OCI-LY1 (cell line): ENCODE results near the gene SDC4.

Experiments used
- H2AFZ ChIP-seq: fragments of 200-600 bp; sonication (generic), shearing (Covaris generic); 2 replicates; pipeline ENCODE4 v1.6.0; 2014; ENCODE audit warnings: antibody characterized with exemption, mild to moderate bottlenecking, low read length
- H3F3A ChIP-seq: fragments of 200-600 bp; sonication (generic), shearing (Covaris generic); 2 replicates; pipeline ENCODE4 v1.6.0; 2014; ENCODE audit warnings: mild to moderate bottlenecking, antibody characterized with exemption, low read length, moderate library complexity; ENCODE audit not compliant: insufficient read depth
- H3K27ac ChIP-seq: fragments of 200-600 bp; sonication (generic); 2 replicates; pipeline ENCODE4 v1.5.1; 2014; ENCODE audit warnings: low read length, mixed run types, mild to moderate bottlenecking, low read depth; ENCODE audit not compliant: poor library complexity, severe bottlenecking
- H3K27me3 ChIP-seq: fragments of 200-600 bp; sonication (generic); 2 replicates; pipeline ENCODE4 v1.6.0; 2014; ENCODE audit warnings: antibody characterized with exemption, mild to moderate bottlenecking, low read length, moderate library complexity; ENCODE audit not compliant: insufficient read depth
- H3K36me3 ChIP-seq: fragments of 200-600 bp; sonication (generic); 2 replicates; pipeline ENCODE4 v1.6.1; 2014; ENCODE audit warnings: mild to moderate bottlenecking, antibody characterized with exemption, low read length, moderate library complexity, mixed read lengths; ENCODE audit not compliant: insufficient read depth
- H3K4me1 ChIP-seq: fragments of 200-600 bp; sonication (generic); 2 replicates; pipeline ENCODE4 v1.5.1; 2014; ENCODE audit warnings: mild to moderate bottlenecking, low read length, moderate library complexity; ENCODE audit not compliant: insufficient read depth, severe bottlenecking
- H3K4me2 ChIP-seq: fragments of 200-600 bp; sonication (generic), shearing (Covaris generic); 2 replicates; pipeline ENCODE4 v1.6.1; 2014; ENCODE audit warnings: low read length
- H3K4me3 ChIP-seq: fragments of 200-600 bp; sonication (generic); 2 replicates; pipeline ENCODE4 v1.5.1; 2014; ENCODE audit warnings: low read length, low read depth, mild to moderate bottlenecking, mixed read lengths; ENCODE audit not compliant: poor library complexity, severe bottlenecking
- H3K79me2 ChIP-seq: fragments of 200-600 bp; shearing (Covaris generic); 2 replicates; pipeline ENCODE4 v1.6.1; 2016; ENCODE audit warnings: mixed run types, low read length, mixed read lengths; ENCODE audit not compliant: insufficient read depth
- H3K9ac ChIP-seq: fragments of 200-600 bp; sonication (generic), shearing (Covaris generic); 2 replicates; pipeline ENCODE4 v1.6.1; 2014; ENCODE audit warnings: mild to moderate bottlenecking, low read length, mixed read lengths
- H3K9me2 ChIP-seq: fragments of 200-600 bp; sonication (generic), shearing (Covaris generic); 2 replicates; pipeline ENCODE4 v1.6.1; 2014; ENCODE audit warnings: low read depth, mild to moderate bottlenecking, low read length, mixed read lengths
- H3K9me3 ChIP-seq: fragments of 200-600 bp; shearing (Covaris generic); 2 replicates; pipeline ENCODE4 v1.6.1; 2014; ENCODE audit warnings: low read length, mixed read lengths
- H4K20me1 ChIP-seq: fragments of 200-600 bp; sonication (generic), shearing (Covaris generic); 2 replicates; pipeline ENCODE4 v1.6.0; 2016; ENCODE audit warnings: mild to moderate bottlenecking, low read length; ENCODE audit not compliant: insufficient read depth
- CTCF ChIP-seq: fragments of 200-600 bp; sonication (generic), shearing (Covaris generic); IDR thresholded peaks from 2 replicates; pipeline ENCODE4 v1.5.1; 2017; ENCODE audit warnings: mild to moderate bottlenecking, antibody characterized with exemption, low read length, moderate library complexity, mixed read lengths
- EZH2 ChIP-seq: fragments of 200-600 bp; sonication (generic), shearing (Covaris generic); IDR thresholded peaks from 2 replicates; pipeline ENCODE4 v1.8.0; 2017; ENCODE audit warnings: borderline replicate concordance, mixed run types, mild to moderate bottlenecking, antibody characterized with exemption, low read length, moderate library complexity, mixed read lengths

The SDC4 gene

GRCh38 chr20:45309075-45309474, 39.1 kb downstream of the SDC4 start:
- Histone ChIP-seq H3K4me2 (no peak overlapping the region), H3K9ac (no peak overlapping the region), H3K9me3 (no peaks in the 10 kb centered on the region), H3K27me3 (no peaks in the 10 kb centered on the region), H3K9me2 (no peaks in the 10 kb centered on the region), H3K4me3 (no peak overlapping the region), H4K20me1 (no peaks in the 10 kb centered on the region), H3K27ac (no peak overlapping the region), H3K4me1 (no peaks in the 10 kb centered on the region), H3F3A (no peaks in the 10 kb centered on the region), H2AFZ (no peak overlapping the region), H3K79me2 (no peaks in the 10 kb centered on the region), H3K36me3 (no peaks in the 10 kb centered on the region)
- no peak for TF ChIP-seq EZH2
- no peak for TF ChIP-seq CTCF

DNA sequence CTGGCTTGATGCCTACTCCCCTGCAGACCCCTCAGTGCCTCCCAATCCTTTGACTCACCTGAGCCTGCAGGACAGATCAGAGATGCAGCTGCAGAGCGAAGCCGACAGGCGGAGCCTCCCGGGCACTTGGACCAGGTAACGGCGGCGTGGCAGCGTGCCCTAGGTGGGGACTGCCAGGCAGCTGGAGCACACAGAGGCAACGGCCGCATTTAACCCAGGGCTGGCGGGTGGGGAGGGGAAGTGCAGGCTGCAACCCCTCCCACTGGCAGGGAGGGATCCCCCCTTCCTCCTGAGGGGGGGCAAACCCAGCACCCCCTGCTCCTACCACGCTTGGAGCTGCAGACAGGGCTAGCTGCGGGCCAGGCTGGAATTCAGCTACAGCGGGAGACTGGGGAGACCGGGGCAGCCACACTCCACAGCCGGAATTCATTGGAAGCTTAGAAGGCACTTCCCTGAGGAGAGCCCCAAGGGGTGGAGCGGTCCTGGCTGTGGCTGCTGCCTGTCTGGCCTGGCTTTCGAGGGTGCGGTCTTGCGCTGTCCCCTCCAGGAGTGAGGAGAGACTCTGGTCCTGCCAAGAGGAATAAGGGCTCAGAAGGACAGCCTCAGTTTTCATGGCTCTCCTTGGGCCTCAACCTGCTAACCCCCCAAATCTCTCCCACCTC, 40.0 kb downstream of the SDC4 start, which contains the start of gene MATN4:
Gene MATN4, minus strand, starts transcription at position 183 of the 662 bp plus-strand sequence. CDS start 2,717 bp downstream, outside the sequence.
- H3F3A ChIP-seq = no peaks in the 10 kb centered on the region
- H3K79me2 ChIP-seq = no peaks in the 10 kb centered on the region
- H3K9ac ChIP-seq = no peak within 1 kb of the TSS
- H2AFZ ChIP-seq = no peak within 1 kb of the TSS
- no peak for TF ChIP-seq EZH2
- no peak for TF ChIP-seq CTCF
- H3K4me2 ChIP-seq = no peak within 1 kb of the TSS
- no peak within 1 kb of the TSS for H3K4me3 ChIP-seq
- no peaks in the 10 kb centered on the region for H3K27me3 ChIP-seq
- H3K36me3 ChIP-seq = no peaks in the 10 kb centered on the region
- H3K4me1 ChIP-seq = no peaks in the 10 kb centered on the region
- no peaks in the 10 kb centered on the region for H3K9me3 ChIP-seq
- H3K27ac ChIP-seq = no peak within 1 kb of the TSS
- H4K20me1 ChIP-seq = no peaks in the 10 kb centered on the region
- no peaks in the 10 kb centered on the region for H3K9me2 ChIP-seq

DNA sequence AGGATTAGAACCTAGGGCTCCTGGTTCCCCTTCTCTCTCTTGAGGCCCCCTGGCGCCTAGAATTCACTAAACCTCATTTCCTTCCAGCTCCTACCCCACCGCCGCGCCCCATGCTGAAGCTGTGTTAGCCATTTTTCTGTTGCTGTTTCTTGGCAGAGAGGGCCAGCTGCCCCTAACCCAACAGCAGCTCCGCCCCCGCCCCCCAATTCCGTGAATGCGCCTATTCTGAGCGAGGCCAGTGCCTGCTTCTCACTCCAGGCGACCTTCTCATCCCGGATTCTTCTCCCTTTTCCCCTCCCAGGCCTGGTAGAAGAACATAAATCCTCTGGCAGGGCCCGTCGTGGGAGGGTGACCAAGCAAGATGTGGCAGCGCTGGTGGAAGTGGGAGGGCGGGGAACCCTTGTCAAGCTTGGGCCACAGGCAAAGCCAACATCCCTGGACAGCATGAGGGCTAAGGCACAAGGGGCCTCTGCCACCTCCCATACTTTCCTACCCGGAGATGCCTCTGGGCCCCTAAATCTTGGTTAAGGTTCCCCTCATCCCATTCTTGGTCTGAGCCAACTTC, 41.1 kb downstream of the SDC4 start:
- no peak overlapping the region for H3K27ac ChIP-seq
- no peaks in the 10 kb centered on the region for H4K20me1 ChIP-seq
- no peak overlapping the region for H3K4me3 ChIP-seq
- H3K9ac ChIP-seq = no peak overlapping the region
- no peaks in the 10 kb centered on the region for H3F3A ChIP-seq
- H2AFZ ChIP-seq = no peak overlapping the region
- H3K36me3 ChIP-seq = no peaks in the 10 kb centered on the region
- H3K27me3 ChIP-seq = no peaks in the 10 kb centered on the region
- H3K4me2 ChIP-seq = no peak overlapping the region
- TF ChIP-seq CTCF (no peak), EZH2 (no peak)
- H3K9me2 ChIP-seq = no peaks in the 10 kb centered on the region
- H3K4me1 ChIP-seq = no peaks in the 10 kb centered on the region
- H3K79me2 ChIP-seq = no peaks in the 10 kb centered on the region
- no peaks in the 10 kb centered on the region for H3K9me3 ChIP-seq
